ENCODE measurements around the gene ADA. TPM values are rescaled to one million over a fixed set of nuclear protein-coding genes. Genes with fewer than 3 reads are reported as not detected.
A peak's percentile ranks its signal among the peaks of the same experiment; 100 is the strongest.

Gene ADA
- total RNA-seq, 1 experiment from 2014 or later = 102 TPM

GRCh38 chr20:44615169-44615791 lies 36.2 kb downstream of the ADA start:
- DNase-seq (ENCODE audit: low read depth) = no peak
- in situ Hi-C loops (cut with HindIII; ENCODE audit: low pct_unique_long_range_greater_than_20kb, low sequenced_read_pairs) = loop anchor here (10.0 kb wide), 1 partner anchor 220 kb away; no protein-coding TSS in a partner anchor

- no peak for DNase-seq (ENCODE audit: low read depth)
- in situ Hi-C loops (cut with HindIII; ENCODE audit: low pct_unique_long_range_greater_than_20kb, low sequenced_read_pairs) = loop anchor here (10.0 kb wide), 1 partner anchor 220 kb away; no protein-coding TSS in a partner anchor
Observed at GRCh38 chr20:44614525-44614924, 37.0 kb downstream of the ADA start.

DNA sequence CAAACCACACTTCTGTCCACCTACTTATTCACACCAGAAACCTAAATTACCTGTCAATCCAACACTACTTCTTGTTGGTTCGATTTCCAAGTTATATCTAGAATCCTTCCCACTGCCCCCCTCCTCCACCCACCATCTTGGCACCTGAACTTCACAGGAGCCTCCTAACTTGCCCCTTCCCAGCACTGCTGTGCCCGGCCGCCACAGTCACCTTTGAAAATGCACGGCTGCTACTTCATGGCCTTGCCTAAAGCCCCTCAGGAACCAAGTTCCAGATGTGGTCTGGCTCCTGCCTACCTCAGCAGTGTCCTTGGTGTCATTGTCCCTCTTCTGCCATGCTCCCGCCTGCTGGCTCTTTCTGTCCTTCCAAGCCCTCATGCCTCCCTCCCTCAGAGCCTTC lies 37.9 kb downstream of the ADA start:
- DNase-seq (ENCODE audit: low read depth) = no peak
- in situ Hi-C loops (cut with HindIII; ENCODE audit: low pct_unique_long_range_greater_than_20kb, low sequenced_read_pairs) = loop anchor here (10.0 kb wide), 1 partner anchor 219 kb away; no protein-coding TSS in a partner anchor

GRCh38 chr20:44610313-44610962 lies 41.1 kb downstream of the ADA start:
- no peak for DNase-seq (ENCODE audit: low read depth)
- in situ Hi-C loops (cut with HindIII; ENCODE audit: low pct_unique_long_range_greater_than_20kb, low sequenced_read_pairs) = loop anchor here (10.0 kb wide), 1 partner anchor 216 kb away; no protein-coding TSS in a partner anchor

GRCh38 chr20:44609516-44610312 lies 41.8 kb downstream of the ADA start:
- in situ Hi-C loops (cut with HindIII; ENCODE audit: low pct_unique_long_range_greater_than_20kb, low sequenced_read_pairs) = loop anchor here (10.0 kb wide), 1 partner anchor 215 kb away; no protein-coding TSS in a partner anchor
- peak; percentile 90 for DNase-seq (ENCODE audit: low read depth)

GRCh38 chr20:44609006-44609515 lies 42.4 kb downstream of the ADA start:
- no peak for DNase-seq (ENCODE audit: low read depth)
- in situ Hi-C loops (cut with HindIII; ENCODE audit: low pct_unique_long_range_greater_than_20kb, low sequenced_read_pairs) = no loop called here

GRCh38 chr20:44606725-44607441 lies 44.6 kb downstream of the ADA start:
- in situ Hi-C loops (cut with HindIII; ENCODE audit: low pct_unique_long_range_greater_than_20kb, low sequenced_read_pairs) = no loop called here
- no peak for DNase-seq (ENCODE audit: low read depth)

DNA sequence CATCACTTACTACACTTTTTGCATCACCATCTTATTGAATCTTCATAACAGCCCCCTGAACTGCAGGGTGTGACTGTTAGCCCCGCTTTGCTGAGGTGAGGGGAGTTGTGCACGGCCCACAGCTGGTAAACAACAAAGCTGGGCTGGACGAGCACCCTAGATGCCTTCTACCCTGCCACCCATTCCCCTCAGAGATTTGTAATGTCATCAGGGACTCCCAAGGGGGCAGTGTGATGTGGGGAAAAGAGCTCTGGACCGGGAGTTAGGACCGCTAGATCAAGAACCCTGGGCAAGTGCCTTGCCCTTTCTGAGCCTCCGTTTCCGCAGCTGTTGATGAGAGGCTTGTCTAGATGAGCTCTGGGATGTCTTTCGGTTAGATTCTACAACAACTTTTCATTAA lies 48.2 kb downstream of the ADA start:
- DNase-seq (ENCODE audit: low read depth) = no peak
- in situ Hi-C loops (cut with HindIII; ENCODE audit: low pct_unique_long_range_greater_than_20kb, low sequenced_read_pairs) = no loop called here

- no peak for DNase-seq (ENCODE audit: low read depth)
- in situ Hi-C loops (cut with HindIII; ENCODE audit: low pct_unique_long_range_greater_than_20kb, low sequenced_read_pairs) = no loop called here
Observed at GRCh38 chr20:44601801-44602204, 49.7 kb downstream of the ADA start.

GRCh38 chr20:44601236-44601671 lies 50.2 kb downstream of the ADA start:
- no peak for DNase-seq (ENCODE audit: low read depth)
- in situ Hi-C loops (cut with HindIII; ENCODE audit: low pct_unique_long_range_greater_than_20kb, low sequenced_read_pairs) = no loop called here

DNA sequence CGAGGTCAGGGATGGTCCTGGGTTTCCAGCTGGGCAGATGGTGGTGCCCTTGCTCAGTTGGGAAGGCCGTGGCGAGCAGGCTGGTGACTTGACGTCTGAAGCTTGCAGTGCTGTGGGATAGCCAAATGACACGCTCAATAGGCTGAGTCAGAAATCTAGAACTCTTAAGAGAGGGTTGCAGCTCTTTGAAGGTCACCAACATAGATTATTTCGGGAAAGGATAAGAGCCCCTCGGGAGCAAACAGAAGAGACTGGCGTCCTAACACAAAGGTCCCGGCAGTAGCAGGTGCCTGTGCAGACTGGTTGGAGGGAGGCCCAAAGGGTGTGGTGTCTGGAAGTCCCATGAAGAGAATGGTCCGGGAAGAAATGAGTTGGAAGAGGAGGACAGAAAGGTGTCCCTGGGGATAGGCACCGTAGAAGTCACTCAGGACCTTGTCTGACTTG lies 50.7 kb downstream of the ADA start:
- in situ Hi-C loops (cut with HindIII; ENCODE audit: low pct_unique_long_range_greater_than_20kb, low sequenced_read_pairs) = no loop called here

GRCh38 chr20:44600301-44600700 lies 51.2 kb downstream of the ADA start:
- in situ Hi-C loops (cut with HindIII; ENCODE audit: low pct_unique_long_range_greater_than_20kb, low sequenced_read_pairs) = no loop called here
- no peak for DNase-seq (ENCODE audit: low read depth)

More for the DNA sequence above, 50.7 kb downstream of the ADA start:
- DNase-seq (ENCODE audit: low read depth) = no peak

DNA sequence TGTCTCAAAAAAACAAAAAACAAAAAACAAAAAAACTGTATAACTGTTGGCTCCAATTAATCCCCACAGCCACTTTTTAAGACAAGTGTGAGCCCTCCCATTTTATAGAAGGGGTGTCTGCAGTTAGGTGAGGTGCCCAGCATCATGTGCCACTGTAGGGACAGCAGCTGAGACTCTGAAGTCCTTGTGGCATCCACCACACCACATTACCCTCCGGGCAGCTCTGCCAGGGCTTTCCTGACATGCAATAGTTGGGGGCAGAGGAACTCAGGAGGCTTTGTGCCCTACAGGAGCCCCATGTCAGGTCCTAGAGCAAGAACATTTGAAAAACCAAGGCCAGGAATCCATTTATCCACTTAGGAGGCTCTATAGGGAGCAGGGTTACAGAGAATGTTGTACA lies 51.8 kb downstream of the ADA start:
- in situ Hi-C loops (cut with HindIII; ENCODE audit: low pct_unique_long_range_greater_than_20kb, low sequenced_read_pairs) = no loop called here
- DNase-seq (ENCODE audit: low read depth) = no peak

- DNase-seq (ENCODE audit: low read depth) = no peak
- in situ Hi-C loops (cut with HindIII; ENCODE audit: low pct_unique_long_range_greater_than_20kb, low sequenced_read_pairs) = no loop called here
Observed at GRCh38 chr20:44598423-44599305, 52.8 kb downstream of the ADA start.

GRCh38 chr20:44597930-44598329 lies 53.6 kb downstream of the ADA start:
- in situ Hi-C loops (cut with HindIII; ENCODE audit: low pct_unique_long_range_greater_than_20kb, low sequenced_read_pairs) = no loop called here
- DNase-seq (ENCODE audit: low read depth) = no peak

- no peak for DNase-seq (ENCODE audit: low read depth)
- in situ Hi-C loops (cut with HindIII; ENCODE audit: low pct_unique_long_range_greater_than_20kb, low sequenced_read_pairs) = no loop called here
Observed at GRCh38 chr20:44597516-44597915, 54.0 kb downstream of the ADA start.

DNA sequence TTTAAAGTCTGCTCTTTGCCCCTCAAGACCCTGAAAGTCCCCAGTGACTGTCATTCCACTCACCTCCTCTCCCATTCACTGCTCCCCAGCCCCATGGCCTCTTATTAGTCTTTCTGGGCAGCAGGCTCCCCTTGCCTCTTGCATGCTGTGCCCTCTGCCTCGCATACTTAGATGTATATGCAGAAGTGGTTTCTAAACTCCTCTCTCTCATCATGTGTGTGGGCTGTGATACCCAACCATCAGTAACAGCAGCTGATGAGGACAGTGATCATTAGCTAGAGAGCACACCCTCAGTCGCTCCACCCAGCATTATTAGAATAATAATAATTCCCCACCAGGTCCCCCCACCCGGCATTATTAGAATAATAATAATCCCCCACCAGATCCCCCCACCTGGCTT lies 54.6 kb downstream of the ADA start:
- in situ Hi-C loops (cut with HindIII; ENCODE audit: low pct_unique_long_range_greater_than_20kb, low sequenced_read_pairs) = no loop called here
- DNase-seq (ENCODE audit: low read depth) = no peak
